ENCODE measurements around the gene SFXN5.

Gene SFXN5

GRCh38 chr2:72988041-72988440, 83.5 kb downstream of the SFXN5 start:
- Histone ChIP-seq H3K9me3 (ENCODE audit: control insufficient read depth in 5 of 5, low read length in 5 of 5) (no peaks in the 10 kb centered on the region), H3K4me1 (ENCODE audit: control insufficient read depth in 5 of 5, insufficient read depth in 5 of 5, low read length in 5 of 5) (peaks cover 2 to 29% (median 19%) of the 10 kb centered on the region in 5 donors), H3K27ac (ENCODE audit: low read depth, low read length) (no peak overlapping the region), H3K27me3 (ENCODE audit: control insufficient read depth in 5 of 5, insufficient read depth in 4 of 5, low read length in 5 of 5) (no peaks in the 10 kb centered on the region), H3K9ac (ENCODE audit: low read length in 5 of 5) (no peak overlapping the region), H3K4me3 (ENCODE audit: low read depth in 1 of 5, low read length in 5 of 5) (no peak overlapping the region), H3K36me3 (ENCODE audit: control insufficient read depth in 5 of 5, insufficient read depth in 5 of 5, low read length in 5 of 5) (peaks cover 0 to 20% (median 3%) of the 10 kb centered on the region in 5 donors)

DNA sequence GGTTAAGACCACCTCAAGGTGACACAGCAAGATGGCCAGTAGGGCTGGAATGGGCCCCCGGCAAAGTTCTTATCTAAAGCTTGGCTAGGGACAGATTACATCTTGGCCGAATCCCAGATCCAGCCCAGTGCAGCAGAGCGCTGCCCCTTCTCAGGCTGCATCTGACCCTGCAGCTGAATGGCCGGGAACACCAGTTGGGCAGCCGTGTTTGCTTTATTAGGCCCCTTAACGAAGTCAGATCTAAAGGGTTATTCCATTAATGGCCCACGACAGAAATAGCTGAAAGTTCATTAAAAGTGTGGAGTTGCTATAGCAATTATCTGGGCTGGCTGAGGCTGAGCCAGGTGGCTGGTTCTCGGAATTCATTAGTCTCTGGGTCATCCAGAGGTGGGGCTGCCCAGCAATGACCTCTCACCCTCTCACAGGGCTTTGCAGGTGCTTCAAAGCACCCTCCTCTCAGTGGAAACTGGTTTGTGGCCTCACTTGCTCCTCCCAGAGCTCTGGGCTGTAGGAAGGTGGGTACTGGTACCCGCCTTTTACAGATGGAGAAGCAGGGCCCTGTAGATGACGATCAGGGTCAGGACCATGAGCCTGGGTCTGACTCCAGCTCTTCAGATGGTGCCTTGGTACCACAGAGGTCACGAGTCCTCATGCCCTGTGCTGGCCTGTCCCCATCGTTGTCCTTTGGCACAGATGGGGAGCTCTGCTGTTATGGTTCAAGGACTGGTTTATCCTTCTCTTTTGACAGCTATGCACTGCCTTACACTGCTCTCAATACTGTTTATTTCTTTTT, 85.4 kb downstream of the SFXN5 start:
- no peaks in the 10 kb centered on the region for H3K27me3 ChIP-seq (ENCODE audit: control insufficient read depth in 5 of 5, insufficient read depth in 4 of 5, low read length in 5 of 5)
- H3K4me3 ChIP-seq (ENCODE audit: low read depth in 1 of 5, low read length in 5 of 5) = no peak overlapping the region
- H3K9ac ChIP-seq (ENCODE audit: low read length in 5 of 5) = no peak overlapping the region
- H3K4me1 ChIP-seq (ENCODE audit: control insufficient read depth in 5 of 5, insufficient read depth in 5 of 5, low read length in 5 of 5) = peaks cover 4 to 30% (median 22%) of the 10 kb centered on the region in 5 donors
- H3K9me3 ChIP-seq (ENCODE audit: control insufficient read depth in 5 of 5, low read length in 5 of 5) = no peaks in the 10 kb centered on the region
- no peak overlapping the region for H3K27ac ChIP-seq (ENCODE audit: low read depth, low read length)
- H3K36me3 ChIP-seq (ENCODE audit: control insufficient read depth in 5 of 5, insufficient read depth in 5 of 5, low read length in 5 of 5) = peaks cover 0 to 25% (median 3%) of the 10 kb centered on the region in 5 donors

GRCh38 chr2:72985136-72985535, 86.4 kb downstream of the SFXN5 start:
- Histone ChIP-seq H3K4me1 (ENCODE audit: control insufficient read depth in 5 of 5, insufficient read depth in 5 of 5, low read length in 5 of 5) (peaks cover 4 to 30% (median 25%) of the 10 kb centered on the region in 5 donors), H3K9ac (ENCODE audit: low read length in 5 of 5) (no peak overlapping the region), H3K27ac (ENCODE audit: low read depth, low read length) (no peak overlapping the region), H3K4me3 (ENCODE audit: low read depth in 1 of 5, low read length in 5 of 5) (no peak overlapping the region), H3K9me3 (ENCODE audit: control insufficient read depth in 5 of 5, low read length in 5 of 5) (no peaks in the 10 kb centered on the region), H3K27me3 (ENCODE audit: control insufficient read depth in 5 of 5, insufficient read depth in 4 of 5, low read length in 5 of 5) (no peaks in the 10 kb centered on the region), H3K36me3 (ENCODE audit: control insufficient read depth in 5 of 5, insufficient read depth in 5 of 5, low read length in 5 of 5) (peaks cover 0 to 22% (median 3%) of the 10 kb centered on the region in 5 donors)

DNA sequence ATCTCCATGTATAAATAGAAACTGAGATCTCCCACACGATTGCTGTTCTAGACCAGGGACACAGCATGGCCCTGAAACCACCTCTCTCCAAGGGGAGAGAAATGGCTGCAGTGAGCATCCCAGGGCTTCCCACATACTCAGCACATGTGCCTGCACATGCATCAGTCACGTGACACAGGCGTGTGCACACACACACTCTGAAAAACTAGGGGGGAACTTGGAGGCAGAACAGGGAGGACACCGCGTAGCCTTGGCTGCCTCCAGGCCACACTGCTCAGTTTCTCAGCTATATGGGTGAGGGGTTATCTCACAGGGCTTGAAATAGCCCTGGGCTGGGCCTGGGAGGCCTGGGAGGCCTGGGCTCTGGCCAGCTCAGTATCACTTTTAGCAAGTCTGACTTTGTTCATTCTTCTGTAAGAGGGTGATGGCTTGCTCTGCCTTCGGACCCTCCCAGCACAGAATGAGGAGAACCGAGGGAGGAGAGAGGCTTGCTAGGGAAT, 87.3 kb downstream of the SFXN5 start:
- Histone ChIP-seq H3K27me3 (ENCODE audit: control insufficient read depth in 5 of 5, insufficient read depth in 4 of 5, low read length in 5 of 5) (no peaks in the 10 kb centered on the region), H3K4me1 (ENCODE audit: control insufficient read depth in 5 of 5, insufficient read depth in 5 of 5, low read length in 5 of 5) (peaks cover 4 to 27% (median 23%) of the 10 kb centered on the region in 5 donors), H3K27ac (ENCODE audit: low read depth, low read length) (no peak overlapping the region), H3K36me3 (ENCODE audit: control insufficient read depth in 5 of 5, insufficient read depth in 5 of 5, low read length in 5 of 5) (peaks cover 0 to 22% (median 3%) of the 10 kb centered on the region in 5 donors), H3K9ac (ENCODE audit: low read length in 5 of 5) (peak overlapping the region in 2 of 5 donors; percentile 33 to 44), H3K4me3 (ENCODE audit: low read depth in 1 of 5, low read length in 5 of 5) (peak overlapping the region in 1 of 5 donors; percentile 13), H3K9me3 (ENCODE audit: control insufficient read depth in 5 of 5, low read length in 5 of 5) (no peaks in the 10 kb centered on the region)

DNA sequence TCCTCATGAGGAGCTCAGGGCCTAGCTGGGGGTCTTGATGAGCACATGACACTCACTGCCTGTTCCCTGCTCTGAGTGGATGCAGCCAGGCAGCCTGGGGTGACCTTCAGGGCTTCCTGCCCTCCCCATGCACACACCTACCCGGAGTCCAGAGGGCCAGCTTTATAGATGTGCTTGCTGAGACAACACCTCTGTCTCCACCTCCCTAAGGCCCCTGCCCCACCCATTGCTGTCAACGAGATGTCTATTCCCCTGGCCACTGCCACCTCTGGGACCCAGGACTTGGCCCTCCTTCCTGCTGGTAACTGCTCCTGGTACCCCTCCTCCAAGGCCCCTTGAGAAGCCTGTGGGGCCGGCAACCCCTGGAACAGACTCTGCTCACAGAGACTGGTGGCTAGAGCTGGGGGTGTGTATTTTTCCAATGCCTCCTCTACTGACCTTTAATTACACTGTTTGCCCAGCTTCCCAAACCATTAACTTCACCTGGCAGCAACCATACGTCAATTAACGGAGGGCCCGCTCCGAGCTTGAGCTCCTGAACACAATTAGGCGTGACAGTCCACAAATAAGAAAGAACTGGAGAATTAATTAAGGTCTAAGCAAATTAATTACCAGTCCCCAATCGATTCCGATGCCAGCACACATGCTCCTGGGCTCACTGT, 87.9 kb downstream of the SFXN5 start:
- Histone ChIP-seq H3K4me1 (ENCODE audit: control insufficient read depth in 5 of 5, insufficient read depth in 5 of 5, low read length in 5 of 5) (peaks cover 4 to 27% (median 23%) of the 10 kb centered on the region in 5 donors), H3K9me3 (ENCODE audit: control insufficient read depth in 5 of 5, low read length in 5 of 5) (no peaks in the 10 kb centered on the region), H3K36me3 (ENCODE audit: control insufficient read depth in 5 of 5, insufficient read depth in 5 of 5, low read length in 5 of 5) (peaks cover 0 to 20% (median 3%) of the 10 kb centered on the region in 5 donors), H3K4me3 (ENCODE audit: low read depth in 1 of 5, low read length in 5 of 5) (peak overlapping the region in 1 of 5 donors; percentile 13), H3K27me3 (ENCODE audit: control insufficient read depth in 5 of 5, insufficient read depth in 4 of 5, low read length in 5 of 5) (no peaks in the 10 kb centered on the region), H3K27ac (ENCODE audit: low read depth, low read length) (no peak overlapping the region), H3K9ac (ENCODE audit: low read length in 5 of 5) (peak overlapping the region in 1 of 5 donors; percentile 33)

DNA sequence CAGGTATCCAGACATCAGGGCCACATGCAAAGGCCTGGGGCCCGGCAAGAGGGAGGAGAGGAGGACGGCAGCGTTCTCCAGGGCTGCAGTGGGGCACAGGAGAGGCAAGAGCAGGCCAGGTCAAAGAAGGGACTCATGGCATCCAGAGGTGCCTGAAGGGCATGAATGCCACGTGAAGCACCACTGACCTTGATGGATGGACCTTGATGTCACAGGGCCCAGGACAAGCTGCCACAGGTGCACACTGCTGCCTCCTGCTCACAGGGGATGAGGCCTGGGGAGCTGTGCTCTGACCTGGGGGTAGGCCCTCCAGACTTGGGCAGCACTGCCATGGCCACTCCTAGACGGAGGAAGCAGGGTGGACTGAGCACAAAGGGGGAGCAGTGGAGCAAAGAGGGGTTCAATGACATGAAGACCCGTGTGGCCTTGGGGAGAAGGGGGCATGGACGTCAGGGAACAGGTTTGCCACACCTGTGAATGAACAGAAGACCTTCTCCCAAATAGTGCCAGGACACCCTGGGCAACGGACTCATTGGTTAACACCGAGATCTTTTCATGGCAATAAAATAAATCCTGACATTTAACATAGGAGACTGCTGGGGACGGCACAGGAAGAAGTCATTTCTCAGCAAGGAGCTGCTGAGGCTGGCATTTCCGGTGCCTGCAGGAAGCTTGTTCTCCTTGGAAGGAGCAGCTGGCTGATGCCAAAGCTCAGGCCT, 88.6 kb downstream of the SFXN5 start:
- H3K36me3 ChIP-seq (ENCODE audit: control insufficient read depth in 5 of 5, insufficient read depth in 5 of 5, low read length in 5 of 5) = peaks cover 0 to 13% (median 3%) of the 10 kb centered on the region in 5 donors

GRCh38 chr2:72982219-72982618, 89.3 kb downstream of the SFXN5 start:
- Histone ChIP-seq H3K36me3 (ENCODE audit: control insufficient read depth in 5 of 5, insufficient read depth in 5 of 5, low read length in 5 of 5) (peaks cover 0 to 10% (median 0%) of the 10 kb centered on the region in 5 donors), H3K27me3 (ENCODE audit: control insufficient read depth in 5 of 5, insufficient read depth in 4 of 5, low read length in 5 of 5) (no peaks in the 10 kb centered on the region), H3K4me1 (ENCODE audit: control insufficient read depth in 5 of 5, insufficient read depth in 5 of 5, low read length in 5 of 5) (peaks cover 4 to 27% (median 23%) of the 10 kb centered on the region in 5 donors), H3K9ac (ENCODE audit: low read length in 5 of 5) (no peak overlapping the region), H3K27ac (ENCODE audit: low read depth, low read length) (no peak overlapping the region), H3K9me3 (ENCODE audit: control insufficient read depth in 5 of 5, low read length in 5 of 5) (no peaks in the 10 kb centered on the region), H3K4me3 (ENCODE audit: low read depth in 1 of 5, low read length in 5 of 5) (no peak overlapping the region)

More for the DNA sequence above, 88.6 kb downstream of the SFXN5 start:
- no peak overlapping the region for H3K4me3 ChIP-seq (ENCODE audit: low read depth in 1 of 5, low read length in 5 of 5)
- no peak overlapping the region for H3K9ac ChIP-seq (ENCODE audit: low read length in 5 of 5)
- no peaks in the 10 kb centered on the region for H3K9me3 ChIP-seq (ENCODE audit: control insufficient read depth in 5 of 5, low read length in 5 of 5)
- no peak overlapping the region for H3K27ac ChIP-seq (ENCODE audit: low read depth, low read length)
- peaks cover 4 to 27% (median 23%) of the 10 kb centered on the region in 5 donors for H3K4me1 ChIP-seq (ENCODE audit: control insufficient read depth in 5 of 5, insufficient read depth in 5 of 5, low read length in 5 of 5)
- H3K27me3 ChIP-seq (ENCODE audit: control insufficient read depth in 5 of 5, insufficient read depth in 4 of 5, low read length in 5 of 5) = no peaks in the 10 kb centered on the region

GRCh38 chr2:72981536-72981935, 90.0 kb downstream of the SFXN5 start:
- H3K9ac ChIP-seq (ENCODE audit: low read length in 5 of 5) = no peak overlapping the region
- peaks cover 0 to 10% (median 0%) of the 10 kb centered on the region in 5 donors for H3K36me3 ChIP-seq (ENCODE audit: control insufficient read depth in 5 of 5, insufficient read depth in 5 of 5, low read length in 5 of 5)
- no peaks in the 10 kb centered on the region for H3K27me3 ChIP-seq (ENCODE audit: control insufficient read depth in 5 of 5, insufficient read depth in 4 of 5, low read length in 5 of 5)
- H3K4me1 ChIP-seq (ENCODE audit: control insufficient read depth in 5 of 5, insufficient read depth in 5 of 5, low read length in 5 of 5) = peaks cover 4 to 27% (median 23%) of the 10 kb centered on the region in 5 donors
- H3K4me3 ChIP-seq (ENCODE audit: low read depth in 1 of 5, low read length in 5 of 5) = no peak overlapping the region
- H3K27ac ChIP-seq (ENCODE audit: low read depth, low read length) = no peak overlapping the region
- H3K9me3 ChIP-seq (ENCODE audit: control insufficient read depth in 5 of 5, low read length in 5 of 5) = no peaks in the 10 kb centered on the region

- H3K4me3 ChIP-seq (ENCODE audit: low read depth in 1 of 5, low read length in 5 of 5) = no peak overlapping the region
- peaks cover 4 to 27% (median 23%) of the 10 kb centered on the region in 5 donors for H3K4me1 ChIP-seq (ENCODE audit: control insufficient read depth in 5 of 5, insufficient read depth in 5 of 5, low read length in 5 of 5)
- H3K9ac ChIP-seq (ENCODE audit: low read length in 5 of 5) = no peak overlapping the region
- H3K27me3 ChIP-seq (ENCODE audit: control insufficient read depth in 5 of 5, insufficient read depth in 4 of 5, low read length in 5 of 5) = no peaks in the 10 kb centered on the region
- H3K36me3 ChIP-seq (ENCODE audit: control insufficient read depth in 5 of 5, insufficient read depth in 5 of 5, low read length in 5 of 5) = peaks cover 0 to 4% (median 0%) of the 10 kb centered on the region in 5 donors
- H3K27ac ChIP-seq (ENCODE audit: low read depth, low read length) = no peak overlapping the region
- H3K9me3 ChIP-seq (ENCODE audit: control insufficient read depth in 5 of 5, low read length in 5 of 5) = no peaks in the 10 kb centered on the region
Measured at GRCh38 chr2:72980535-72981217, 90.8 kb downstream of the SFXN5 start.
